ENCODE results near the gene AMPD3. TPM values are rescaled to one million over a fixed set of nuclear protein-coding genes. Genes with fewer than 3 reads are reported as not detected.

The AMPD3 gene
- polyA plus RNA-seq, 1 donor from 2014 or later, result not detected

DNA sequence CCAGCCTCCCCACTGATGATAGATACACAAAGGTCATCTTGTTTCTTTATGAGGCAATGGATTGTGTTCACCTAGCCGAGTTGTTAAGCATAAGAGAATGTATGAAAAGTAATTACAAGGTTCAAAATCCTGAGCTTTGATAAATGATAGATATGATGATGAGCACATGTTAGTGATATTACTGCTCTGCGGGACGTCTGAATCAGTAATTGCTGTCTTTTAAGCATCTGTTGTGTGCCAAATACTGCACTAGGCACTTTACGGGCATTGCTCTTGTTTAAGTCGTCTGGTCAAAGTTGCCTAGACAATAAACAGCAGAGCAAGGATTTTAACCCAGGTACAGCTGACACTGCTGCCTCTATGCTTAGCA is 86.5 kb downstream of the AMPD3 start:
- H3K9ac ChIP-seq (ENCODE audit: low read length), result peak overlapping the region; percentile 86
- H3K4me2 ChIP-seq (ENCODE audit: low read length), result peak overlapping the region; percentile 52
- H4K20me1 ChIP-seq (ENCODE audit: insufficient read depth), result no peaks in the 10 kb centered on the region
- peaks cover 4% of the 10 kb centered on the region for H3K79me2 ChIP-seq (replicated peaks; ENCODE audit: insufficient read depth, low read length)
- peak overlapping the region; percentile 71 for H3K27ac ChIP-seq (ENCODE audit: low read length)
- peak overlapping the region; percentile 81 for H2AFZ ChIP-seq (ENCODE audit: low read depth, low read length)
- H3K4me3 ChIP-seq (ENCODE audit: low read length), result peak overlapping the region; percentile 91
- no peak for TF ChIP-seq SMC3 (conservative IDR thresholded peaks at IDR 0.05; ENCODE audit: poor library complexity)
- TF ChIP-seq POLR2AphosphoS5 (IDR thresholded peaks at IDR 0.05), result no peak
- TF ChIP-seq TAF1 (IDR thresholded peaks at IDR 0.05; ENCODE audit: low read depth), result no peak
- TF ChIP-seq CTCF (IDR thresholded peaks at IDR 0.05; ENCODE audit: poor library complexity, severe bottlenecking), result no peak
- no peak for TF ChIP-seq EP300 (conservative IDR thresholded peaks at IDR 0.05; ENCODE audit: poor library complexity, severe bottlenecking)
- TF ChIP-seq RAD21 (conservative IDR thresholded peaks at IDR 0.05), result no peak
- TF ChIP-seq EZH2 (IDR thresholded peaks at IDR 0.05; ENCODE audit: borderline replicate concordance, insufficient read depth, low read length, poor library complexity, severe bottlenecking), result no peak
- TF ChIP-seq REST (IDR thresholded peaks at IDR 0.05; ENCODE audit: borderline replicate concordance), result no peak
- TF ChIP-seq MXI1 (conservative IDR thresholded peaks at IDR 0.05; ENCODE audit: poor library complexity, severe bottlenecking), result no peak
- H3K9me2 ChIP-seq (ENCODE audit: insufficient read depth, low read length), result no peaks in the 10 kb centered on the region
- no peaks in the 10 kb centered on the region for H3F3A ChIP-seq (ENCODE audit: insufficient read depth, low read length, poor library complexity, severe bottlenecking)
- no peaks in the 10 kb centered on the region for H3K36me3 ChIP-seq (ENCODE audit: insufficient read depth, low read length)
- H3K9me3 ChIP-seq (ENCODE audit: low read length), result no peaks in the 10 kb centered on the region
- no peaks in the 10 kb centered on the region for H3K27me3 ChIP-seq (ENCODE audit: insufficient read depth, low read depth, low read length)

- TF ChIP-seq REST (IDR thresholded peaks at IDR 0.05; ENCODE audit: borderline replicate concordance) (no peak), RAD21 (conservative IDR thresholded peaks at IDR 0.05) (no peak), EP300 (conservative IDR thresholded peaks at IDR 0.05; ENCODE audit: poor library complexity, severe bottlenecking) (no peak), EZH2 (IDR thresholded peaks at IDR 0.05; ENCODE audit: borderline replicate concordance, insufficient read depth, low read length, poor library complexity, severe bottlenecking) (no peak), MXI1 (conservative IDR thresholded peaks at IDR 0.05; ENCODE audit: poor library complexity, severe bottlenecking) (no peak), TAF1 (IDR thresholded peaks at IDR 0.05; ENCODE audit: low read depth) (no peak), SMC3 (conservative IDR thresholded peaks at IDR 0.05; ENCODE audit: poor library complexity) (no peak), CTCF (IDR thresholded peaks at IDR 0.05; ENCODE audit: poor library complexity, severe bottlenecking) (no peak), POLR2AphosphoS5 (IDR thresholded peaks at IDR 0.05) (no peak)
- H3K4me3 ChIP-seq (ENCODE audit: low read length), result no peak overlapping the region
- H3K79me2 ChIP-seq (replicated peaks; ENCODE audit: insufficient read depth, low read length), result peaks cover 4% of the 10 kb centered on the region
Measured at GRCh38 chr11:10542776-10543175, 87.7 kb downstream of the AMPD3 start.

More at GRCh38 chr11:10542776-10543175, 87.7 kb downstream of the AMPD3 start:
- H3K9me3 ChIP-seq (ENCODE audit: low read length), result no peaks in the 10 kb centered on the region
- H3K27ac ChIP-seq (ENCODE audit: low read length), result no peak overlapping the region
- H2AFZ ChIP-seq (ENCODE audit: low read depth, low read length), result no peak overlapping the region
- H3K27me3 ChIP-seq (ENCODE audit: insufficient read depth, low read depth, low read length), result no peaks in the 10 kb centered on the region
- H3K9me2 ChIP-seq (ENCODE audit: insufficient read depth, low read length), result no peaks in the 10 kb centered on the region
- H3K4me2 ChIP-seq (ENCODE audit: low read length), result no peak overlapping the region
- H4K20me1 ChIP-seq (ENCODE audit: insufficient read depth), result no peaks in the 10 kb centered on the region
- H3F3A ChIP-seq (ENCODE audit: insufficient read depth, low read length, poor library complexity, severe bottlenecking), result no peaks in the 10 kb centered on the region
- H3K36me3 ChIP-seq (ENCODE audit: insufficient read depth, low read length), result no peaks in the 10 kb centered on the region
- no peak overlapping the region for H3K9ac ChIP-seq (ENCODE audit: low read length)

Measured in neural cell (in vitro differentiated cells).